GOT3 (cell line): Measurements from ENCODE around the gene RPL13A.
A peak's percentile ranks its signal among the peaks of the same experiment; 100 is the strongest.

ENCODE experiments used
- DNase-seq: peaks from one replicate; lab custom pipeline; 2025; ENCODE audit warnings: mixed read lengths; lab: John Stamatoyannopoulos, UW

RPL13A gene

DNA sequence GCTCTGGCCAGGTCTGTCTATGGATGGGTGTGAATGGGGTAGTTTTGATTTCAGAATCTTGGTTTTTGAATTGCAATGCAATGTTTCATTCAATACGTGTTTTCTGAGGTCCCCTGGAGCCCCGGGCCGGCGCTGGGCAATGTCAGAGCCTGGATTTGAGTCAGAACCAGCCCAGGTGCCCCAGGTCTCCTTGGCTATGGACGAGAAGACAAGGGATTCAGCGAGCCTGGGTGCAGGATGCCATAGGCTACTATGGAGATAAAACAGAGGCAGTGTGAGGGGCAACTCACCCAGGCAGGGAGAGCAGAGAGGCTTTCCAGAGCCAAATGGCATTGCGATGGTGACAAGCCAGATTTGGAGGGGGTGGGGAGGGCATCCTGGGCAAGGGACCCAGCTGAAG is 1.2 kb upstream of the RPL13A start:
- DNase-seq = no peak

- DNase-seq = no peak
Measured at GRCh38 chr19:49486710-49487276, 615 bp upstream of the RPL13A start.

DNA sequence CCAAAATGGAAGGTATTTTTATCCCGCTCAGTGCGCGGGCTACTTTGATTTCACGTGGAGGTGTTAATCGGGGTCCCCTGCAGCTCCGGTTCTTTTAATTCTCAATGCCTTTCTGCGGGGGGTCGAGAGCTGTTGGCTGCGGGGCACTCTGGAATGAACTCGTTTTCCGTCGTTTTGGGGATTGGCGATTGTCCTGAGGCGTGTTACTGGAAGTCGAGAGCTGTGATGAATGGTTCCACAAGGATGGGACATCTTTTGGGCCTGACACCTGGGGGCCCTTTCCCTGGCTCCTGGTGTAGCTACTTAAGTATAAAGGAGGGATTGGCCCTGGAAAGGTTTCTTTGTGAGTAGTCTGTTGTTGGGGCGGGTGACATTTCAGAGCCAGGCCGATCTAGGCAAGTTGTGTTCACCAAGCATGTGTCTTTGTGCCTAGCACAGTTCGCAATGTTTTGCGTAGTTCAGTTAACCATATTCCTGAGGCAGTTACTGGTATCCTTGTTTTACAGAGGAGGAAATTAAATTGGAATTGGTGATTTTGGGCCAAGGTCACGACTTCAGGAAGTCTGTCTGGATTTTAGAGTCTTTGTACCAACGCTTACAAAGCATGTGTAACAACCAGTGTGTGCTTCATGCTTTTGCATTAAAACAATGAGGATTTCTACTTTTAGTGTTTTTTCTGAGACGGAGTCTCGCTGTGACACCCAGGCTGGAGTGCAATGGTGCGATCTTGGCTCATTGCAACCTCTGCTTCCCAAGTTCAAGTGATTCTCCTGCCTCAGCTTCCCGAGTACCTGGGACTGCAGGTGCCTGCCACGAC is 846 bp downstream of the RPL13A start:
- no peak for DNase-seq

GRCh38 chr19:49488863-49489537 is 1.6 kb downstream of the RPL13A start:
- no peak for DNase-seq

- DNase-seq = no peak
Measured at GRCh38 chr19:49489601-49490167, 2.3 kb downstream of the RPL13A start.

- no peak for DNase-seq
Measured at GRCh38 chr19:49490287-49491029, 3.0 kb downstream of the RPL13A start.

- no peak for DNase-seq
Measured at GRCh38 chr19:49491030-49491803, 3.8 kb downstream of the RPL13A start.

DNA sequence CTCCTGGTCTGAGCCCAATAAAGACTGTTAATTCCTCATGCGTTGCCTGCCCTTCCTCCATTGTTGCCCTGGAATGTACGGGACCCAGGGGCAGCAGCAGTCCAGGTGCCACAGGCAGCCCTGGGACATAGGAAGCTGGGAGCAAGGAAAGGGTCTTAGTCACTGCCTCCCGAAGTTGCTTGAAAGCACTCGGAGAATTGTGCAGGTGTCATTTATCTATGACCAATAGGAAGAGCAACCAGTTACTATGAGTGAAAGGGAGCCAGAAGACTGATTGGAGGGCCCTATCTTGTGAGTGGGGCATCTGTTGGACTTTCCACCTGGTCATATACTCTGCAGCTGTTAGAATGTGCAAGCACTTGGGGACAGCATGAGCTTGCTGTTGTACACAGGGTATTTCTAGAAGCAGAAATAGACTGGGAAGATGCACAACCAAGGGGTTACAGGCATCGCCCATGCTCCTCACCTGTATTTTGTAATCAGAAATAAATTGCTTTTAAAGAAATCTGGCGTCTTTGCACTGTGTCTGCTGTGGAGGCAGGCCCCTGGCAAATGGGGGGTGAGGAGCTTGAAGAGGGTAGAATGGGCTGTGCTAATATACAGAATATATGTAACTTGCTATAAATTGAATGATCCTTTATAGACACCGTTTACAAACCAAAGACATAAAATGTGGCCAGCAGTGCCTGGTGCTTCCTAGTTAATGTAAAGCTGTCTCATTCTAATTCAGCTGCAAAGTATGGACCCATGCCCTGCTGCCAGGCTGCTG is 4.6 kb downstream of the RPL13A start:
- no peak for DNase-seq

- DNase-seq = no peak
Measured at GRCh38 chr19:49492573-49493405, 5.4 kb downstream of the RPL13A start.

DNA sequence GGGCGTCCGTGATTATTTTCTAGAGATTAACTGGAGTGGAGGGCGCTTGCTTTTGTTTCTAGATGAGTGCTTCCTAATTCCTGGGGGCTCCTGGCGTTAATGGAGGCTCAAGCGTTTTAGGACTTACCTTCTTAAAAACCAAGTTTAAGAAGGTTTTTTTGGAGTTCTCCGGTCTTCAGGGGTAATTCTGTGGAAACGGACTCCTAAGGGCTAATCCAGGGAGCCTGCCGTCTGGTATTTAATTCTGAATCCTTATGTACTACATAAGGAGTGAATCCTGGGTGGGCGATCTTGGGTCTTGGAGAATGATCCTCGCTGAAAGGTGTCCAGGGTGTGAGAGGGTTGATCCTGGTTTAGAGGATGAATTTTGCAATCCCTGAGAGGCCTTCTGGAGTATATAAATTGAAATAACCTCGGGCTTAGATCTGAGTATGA is 9.2 kb downstream of the RPL13A start:
- no peak for DNase-seq

DNA sequence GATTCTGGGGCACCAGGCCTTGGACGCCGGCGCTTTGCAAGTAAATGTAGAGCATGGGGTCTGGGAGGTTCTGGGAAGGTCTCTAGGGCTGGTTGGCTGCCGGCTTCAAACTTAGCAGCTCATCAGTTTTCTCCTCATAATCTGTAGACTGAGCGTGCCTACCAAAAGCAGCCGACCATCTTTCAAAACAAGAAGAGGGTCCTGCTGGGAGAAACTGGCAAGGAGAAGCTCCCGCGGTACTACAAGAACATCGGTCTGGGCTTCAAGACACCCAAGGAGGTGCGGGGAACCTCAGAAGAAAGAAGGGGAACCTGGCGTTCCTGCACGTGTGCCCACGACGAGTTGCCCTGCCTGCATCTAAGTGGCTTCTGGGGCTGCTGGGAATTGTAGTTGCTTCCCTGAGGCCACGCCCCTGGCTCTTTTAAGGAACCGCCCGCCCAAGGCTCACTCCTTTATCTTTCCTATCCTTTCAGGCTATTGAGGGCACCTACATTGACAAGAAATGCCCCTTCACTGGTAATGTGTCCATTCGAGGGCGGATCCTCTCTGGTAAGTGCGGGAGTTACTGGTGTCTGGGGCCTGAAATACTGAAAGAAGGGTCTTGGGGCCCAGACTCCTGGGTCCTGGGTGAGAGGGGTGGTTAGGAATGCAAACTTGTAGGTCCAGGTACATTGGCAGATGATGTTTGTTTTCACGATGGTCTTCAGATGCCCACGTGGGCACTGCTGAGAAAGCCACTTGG is 9.8 kb downstream of the RPL13A start:
- DNase-seq = no peak

- no peak for DNase-seq
Measured at GRCh38 chr19:49497789-49498103, 10.3 kb downstream of the RPL13A start.

DNA sequence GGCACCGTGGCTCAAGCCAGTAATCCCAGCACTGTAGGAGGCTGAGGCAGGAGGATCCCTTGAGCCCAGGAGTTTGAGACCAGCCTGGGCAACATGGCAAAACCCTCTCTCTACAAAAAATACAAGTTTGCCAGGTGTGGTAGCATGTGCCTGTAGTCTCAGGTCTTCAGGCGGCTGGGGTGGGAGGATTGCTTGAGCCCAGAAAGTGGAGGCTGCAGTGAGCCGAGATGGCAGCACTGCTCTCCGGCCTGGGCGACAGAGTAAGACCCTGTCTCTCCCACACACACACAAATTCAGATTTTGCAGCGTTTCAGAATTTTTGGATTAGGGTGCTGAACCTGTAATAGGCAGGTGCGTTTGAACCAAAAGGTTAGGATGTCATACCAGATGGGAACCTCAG is 11.1 kb downstream of the RPL13A start:
- no peak for DNase-seq

DNA sequence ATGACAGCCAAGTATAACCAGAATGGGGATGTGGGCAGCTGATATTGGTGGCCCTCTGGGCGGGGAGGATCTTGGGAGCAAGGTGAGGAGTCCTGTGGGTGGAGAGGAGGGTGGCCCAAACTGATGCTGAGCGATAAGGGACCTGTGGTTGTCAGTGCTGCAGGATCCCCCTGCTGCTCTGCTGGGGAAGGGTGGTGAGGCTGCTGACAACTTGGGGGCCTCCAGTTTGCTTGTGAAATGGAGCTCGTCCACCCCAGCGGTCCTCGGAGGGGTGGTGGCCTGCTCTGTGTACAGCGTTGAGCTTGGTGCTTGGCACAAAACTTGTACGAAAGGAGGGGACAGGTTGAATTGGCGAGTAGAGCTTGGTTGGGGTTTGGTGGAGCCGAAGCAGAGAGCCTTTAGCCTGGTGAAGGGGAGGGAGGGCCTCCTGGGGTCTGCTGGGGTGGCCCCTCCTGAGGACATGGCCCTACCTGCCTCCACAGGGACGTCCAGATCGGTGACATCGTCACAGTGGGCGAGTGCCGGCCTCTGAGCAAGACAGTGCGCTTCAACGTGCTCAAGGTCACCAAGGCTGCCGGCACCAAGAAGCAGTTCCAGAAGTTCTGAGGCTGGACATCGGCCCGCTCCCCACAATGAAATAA is 11.7 kb downstream of the RPL13A start:
- no peak for DNase-seq

- peak; percentile 22 for DNase-seq
Measured at GRCh38 chr19:49502866-49503581, 15.6 kb downstream of the RPL13A start.

- no peak for DNase-seq
Measured at GRCh38 chr19:49503582-49503962, 16.2 kb downstream of the RPL13A start.

- DNase-seq = no peak
Measured at GRCh38 chr19:49506575-49507105, 19.2 kb downstream of the RPL13A start.
